ENCODE measurements around the gene ME1.

Gene ME1

DNA sequence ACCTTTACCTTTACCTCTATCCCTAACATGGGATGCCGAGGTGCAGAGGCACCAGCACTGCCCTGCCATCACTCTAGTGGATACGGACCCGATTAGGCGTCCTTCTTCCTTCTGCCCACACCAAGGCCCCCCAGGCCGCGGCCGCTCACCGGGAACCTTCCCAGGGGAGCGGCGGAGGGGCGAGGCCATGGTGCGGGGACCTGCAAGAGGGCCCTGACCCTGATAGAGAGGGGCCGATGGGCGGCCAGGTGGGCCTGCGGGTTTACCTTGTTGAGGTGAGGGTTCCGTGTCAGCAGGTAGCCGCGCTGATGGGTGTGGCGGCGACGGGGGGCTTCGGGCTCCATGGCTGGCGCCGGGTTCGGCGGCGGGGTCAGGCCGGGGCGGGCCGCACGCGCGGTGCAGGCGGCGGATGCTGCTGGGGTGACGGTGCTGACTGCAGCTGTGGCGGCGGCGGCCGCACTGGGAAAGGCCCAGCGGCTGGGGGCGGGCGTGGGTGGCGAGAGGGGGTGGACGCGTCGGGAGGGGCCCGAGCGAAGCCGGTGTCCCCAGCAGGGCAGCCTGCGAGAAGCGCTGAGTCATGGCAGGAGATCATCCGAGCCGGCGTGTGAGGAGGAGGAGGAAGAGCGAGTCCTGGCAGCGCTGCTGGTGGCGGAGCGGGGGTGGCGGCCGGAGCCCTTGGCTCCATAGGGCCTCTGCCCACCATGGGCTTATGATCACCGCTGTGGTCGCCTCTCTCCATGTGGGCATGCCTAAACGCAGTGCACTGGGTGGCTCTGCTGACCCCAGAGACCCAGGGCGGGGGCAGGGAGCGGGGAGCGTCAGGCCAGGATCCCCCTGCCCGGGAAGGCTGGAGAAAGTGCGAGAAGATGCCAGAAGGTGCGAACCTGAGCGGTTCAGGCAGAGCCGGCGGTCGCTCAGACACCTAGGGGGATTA lies at the start of gene ME1:
Gene ME1, minus strand, starts transcription at position 441 of the 934 bp plus-strand sequence. Its CDS starts 97 bp downstream, at position 344.
- Histone ChIP-seq H3K4me3 (ENCODE audit: low read depth, low read length) (peak within 1 kb of the TSS; percentile 67), H3K27ac (ENCODE audit: low read depth, low read length) (peak within 1 kb of the TSS; percentile 32)

DNA sequence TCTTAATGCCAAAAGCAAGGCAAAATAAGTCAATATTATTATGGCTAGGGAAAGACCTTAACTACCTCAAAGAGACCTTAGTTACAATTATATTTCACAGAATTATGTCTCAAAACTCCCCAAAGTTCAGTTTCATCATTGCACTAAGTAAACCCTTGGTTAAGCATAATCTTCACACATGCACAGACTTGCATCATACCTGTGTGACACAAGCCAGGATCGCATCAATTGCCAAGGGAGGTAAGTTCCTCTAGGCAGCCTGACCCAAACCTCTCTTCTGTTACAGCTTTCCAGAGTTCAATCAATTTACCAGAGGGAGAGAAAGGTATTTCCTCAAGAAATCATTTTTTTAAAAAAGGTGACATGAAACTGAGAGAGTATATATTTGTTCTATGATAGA lies 49.6 kb upstream of the ME1 start:
- no peaks in the 10 kb centered on the region for H3K4me1 ChIP-seq (ENCODE audit: control insufficient read depth, insufficient read depth, low read length)
- H3K9ac ChIP-seq (ENCODE audit: low read depth, low read length) = no peak overlapping the region
- H3K9me3 ChIP-seq (ENCODE audit: control insufficient read depth, insufficient read depth, low read length) = no peaks in the 10 kb centered on the region
- no peaks in the 10 kb centered on the region for H3K36me3 ChIP-seq (ENCODE audit: control insufficient read depth, insufficient read depth, low read length)
- no peaks in the 10 kb centered on the region for H3K27me3 ChIP-seq (ENCODE audit: control insufficient read depth, insufficient read depth, low read length)
- H3K27ac ChIP-seq (ENCODE audit: low read depth, low read length) = no peak overlapping the region
- no peak overlapping the region for H3K4me3 ChIP-seq (ENCODE audit: low read depth, low read length)

More for the DNA sequence above, at the start of gene ME1:
- Histone ChIP-seq H3K27me3 (ENCODE audit: control insufficient read depth, insufficient read depth, low read length) (peaks cover 16% of the 10 kb centered on the region), H3K9me3 (ENCODE audit: control insufficient read depth, insufficient read depth, low read length) (no peaks in the 10 kb centered on the region), H3K4me1 (ENCODE audit: control insufficient read depth, insufficient read depth, low read length) (peaks cover 15% of the 10 kb centered on the region), H3K9ac (ENCODE audit: low read depth, low read length) (peak within 1 kb of the TSS; percentile 61), H3K36me3 (ENCODE audit: control insufficient read depth, insufficient read depth, low read length) (no peaks in the 10 kb centered on the region)

DNA sequence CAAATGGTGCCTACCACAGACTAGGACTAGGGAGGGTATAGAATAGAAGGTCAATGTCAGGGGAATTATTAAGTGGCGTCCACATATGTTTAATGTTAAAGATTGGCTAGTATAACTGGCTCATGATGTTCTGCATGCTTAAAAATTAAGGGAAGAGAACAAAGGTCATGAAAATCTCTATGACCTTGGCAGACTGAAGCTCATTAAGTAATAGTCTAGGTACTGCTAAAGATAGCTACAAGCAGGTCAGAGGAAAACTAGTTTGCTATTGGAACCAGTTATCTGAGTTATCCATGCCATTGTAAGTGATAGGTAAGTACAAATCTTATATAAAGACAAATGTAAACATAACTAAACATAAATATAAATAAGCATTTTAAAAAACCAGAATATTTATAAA lies 48.5 kb upstream of the ME1 start:
- Histone ChIP-seq H3K4me1 (ENCODE audit: control insufficient read depth, insufficient read depth, low read length) (peaks cover 6% of the 10 kb centered on the region), H3K27ac (ENCODE audit: low read depth, low read length) (no peak overlapping the region), H3K4me3 (ENCODE audit: low read depth, low read length) (no peak overlapping the region)

GRCh38 chr6:83476971-83477370 lies 46.1 kb upstream of the ME1 start:
- Histone ChIP-seq H3K36me3 (ENCODE audit: control insufficient read depth, insufficient read depth, low read length) (no peaks in the 10 kb centered on the region), H3K4me1 (ENCODE audit: control insufficient read depth, insufficient read depth, low read length) (peaks cover 13% of the 10 kb centered on the region), H3K9ac (ENCODE audit: low read depth, low read length) (no peak overlapping the region), H3K27ac (ENCODE audit: low read depth, low read length) (no peak overlapping the region), H3K4me3 (ENCODE audit: low read depth, low read length) (no peak overlapping the region), H3K9me3 (ENCODE audit: control insufficient read depth, insufficient read depth, low read length) (no peaks in the 10 kb centered on the region), H3K27me3 (ENCODE audit: control insufficient read depth, insufficient read depth, low read length) (no peaks in the 10 kb centered on the region; the same call in 1 of the 2 replicates)

More for the DNA sequence above, 48.5 kb upstream of the ME1 start:
- no peaks in the 10 kb centered on the region; the same call in 1 of the 2 replicates for H3K27me3 ChIP-seq (ENCODE audit: control insufficient read depth, insufficient read depth, low read length)
- H3K36me3 ChIP-seq (ENCODE audit: control insufficient read depth, insufficient read depth, low read length) = no peaks in the 10 kb centered on the region
- no peaks in the 10 kb centered on the region for H3K9me3 ChIP-seq (ENCODE audit: control insufficient read depth, insufficient read depth, low read length)
- no peak overlapping the region for H3K9ac ChIP-seq (ENCODE audit: low read depth, low read length)

GRCh38 chr6:83474309-83474708 lies 43.5 kb upstream of the ME1 start:
- H3K9ac ChIP-seq (ENCODE audit: low read depth, low read length) = no peak overlapping the region
- no peaks in the 10 kb centered on the region for H3K9me3 ChIP-seq (ENCODE audit: control insufficient read depth, insufficient read depth, low read length)
- H3K36me3 ChIP-seq (ENCODE audit: control insufficient read depth, insufficient read depth, low read length) = no peaks in the 10 kb centered on the region
- peaks cover 13% of the 10 kb centered on the region for H3K4me1 ChIP-seq (ENCODE audit: control insufficient read depth, insufficient read depth, low read length)
- no peaks in the 10 kb centered on the region; the same call in 1 of the 2 replicates for H3K27me3 ChIP-seq (ENCODE audit: control insufficient read depth, insufficient read depth, low read length)
- no peak overlapping the region; the same call in 1 of the 2 replicates for H3K4me3 ChIP-seq (ENCODE audit: low read depth, low read length)
- H3K27ac ChIP-seq (ENCODE audit: low read depth, low read length) = no peak overlapping the region

- no peak overlapping the region for H3K4me3 ChIP-seq (ENCODE audit: low read depth, low read length)
- H3K4me1 ChIP-seq (ENCODE audit: control insufficient read depth, insufficient read depth, low read length) = peaks cover 13% of the 10 kb centered on the region
- no peak overlapping the region for H3K9ac ChIP-seq (ENCODE audit: low read depth, low read length)
- H3K9me3 ChIP-seq (ENCODE audit: control insufficient read depth, insufficient read depth, low read length) = no peaks in the 10 kb centered on the region
- H3K36me3 ChIP-seq (ENCODE audit: control insufficient read depth, insufficient read depth, low read length) = no peaks in the 10 kb centered on the region
- no peaks in the 10 kb centered on the region; the same call in 1 of the 2 replicates for H3K27me3 ChIP-seq (ENCODE audit: control insufficient read depth, insufficient read depth, low read length)
- no peak overlapping the region for H3K27ac ChIP-seq (ENCODE audit: low read depth, low read length)
Measured at GRCh38 chr6:83472767-83473166, 41.9 kb upstream of the ME1 start.

DNA sequence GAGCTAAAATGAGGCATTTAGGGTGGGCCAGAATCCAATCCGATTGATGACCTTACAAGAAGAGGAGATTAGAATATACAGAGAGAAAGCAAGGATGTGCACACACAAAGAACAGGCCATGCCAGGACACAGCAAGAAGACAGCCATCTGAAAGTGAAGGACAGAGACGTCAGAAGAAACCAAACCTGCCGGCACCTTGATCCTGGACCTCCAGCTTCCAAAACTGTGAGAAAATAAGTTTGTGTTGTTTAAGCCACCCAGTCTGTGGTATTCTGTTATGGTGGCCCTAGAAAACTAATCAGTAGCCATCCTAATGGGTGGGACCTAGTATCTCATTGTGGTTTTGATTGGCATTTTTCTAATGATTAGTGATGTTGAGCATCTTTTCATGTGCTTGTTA lies 39.7 kb upstream of the ME1 start:
- no peak overlapping the region for H3K4me3 ChIP-seq (ENCODE audit: low read depth, low read length)
- H3K27me3 ChIP-seq (ENCODE audit: control insufficient read depth, insufficient read depth, low read length) = peaks cover 6% of the 10 kb centered on the region; the same call in 1 of the 2 replicates
- no peak overlapping the region for H3K27ac ChIP-seq (ENCODE audit: low read depth, low read length)
- H3K4me1 ChIP-seq (ENCODE audit: control insufficient read depth, insufficient read depth, low read length) = peaks cover 13% of the 10 kb centered on the region
- H3K9me3 ChIP-seq (ENCODE audit: control insufficient read depth, insufficient read depth, low read length) = no peaks in the 10 kb centered on the region
- H3K9ac ChIP-seq (ENCODE audit: low read depth, low read length) = no peak overlapping the region
- no peaks in the 10 kb centered on the region for H3K36me3 ChIP-seq (ENCODE audit: control insufficient read depth, insufficient read depth, low read length)

GRCh38 chr6:83470001-83470400 lies 39.1 kb upstream of the ME1 start:
- Histone ChIP-seq H3K27me3 (ENCODE audit: control insufficient read depth, insufficient read depth, low read length) (peaks cover 6% of the 10 kb centered on the region; the same call in 1 of the 2 replicates), H3K9me3 (ENCODE audit: control insufficient read depth, insufficient read depth, low read length) (no peaks in the 10 kb centered on the region), H3K36me3 (ENCODE audit: control insufficient read depth, insufficient read depth, low read length) (no peaks in the 10 kb centered on the region), H3K4me3 (ENCODE audit: low read depth, low read length) (no peak overlapping the region), H3K4me1 (ENCODE audit: control insufficient read depth, insufficient read depth, low read length) (peaks cover 13% of the 10 kb centered on the region), H3K27ac (ENCODE audit: low read depth, low read length) (no peak overlapping the region), H3K9ac (ENCODE audit: low read depth, low read length) (no peak overlapping the region)

DNA sequence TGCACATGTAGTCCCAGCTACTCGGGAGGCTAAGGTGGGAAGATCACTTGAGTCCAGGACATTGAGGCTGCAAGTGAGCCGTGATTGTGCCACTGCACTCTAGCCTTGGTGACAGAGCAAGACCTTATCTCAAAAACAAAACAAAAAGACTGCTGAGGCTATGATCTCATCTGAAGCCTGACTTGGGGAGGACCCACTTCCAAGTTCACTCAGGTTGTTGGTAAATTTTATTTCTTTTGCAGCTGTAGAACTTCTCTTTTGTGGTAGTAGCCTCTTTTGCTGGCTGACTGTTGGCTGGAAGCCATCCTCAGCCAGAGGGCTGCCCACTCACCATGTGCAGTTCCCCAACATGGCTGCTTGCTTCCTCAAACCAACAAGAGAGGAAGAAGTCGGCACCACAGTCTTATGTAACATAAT lies 36.8 kb upstream of the ME1 start:
- no peaks in the 10 kb centered on the region for H3K9me3 ChIP-seq (ENCODE audit: control insufficient read depth, insufficient read depth, low read length)
- no peak overlapping the region for H3K4me3 ChIP-seq (ENCODE audit: low read depth, low read length)
- H3K9ac ChIP-seq (ENCODE audit: low read depth, low read length) = no peak overlapping the region
- peaks cover 4% of the 10 kb centered on the region; the same call in 1 of the 2 replicates for H3K4me1 ChIP-seq (ENCODE audit: control insufficient read depth, insufficient read depth, low read length)
- no peak overlapping the region for H3K27ac ChIP-seq (ENCODE audit: low read depth, low read length)
- H3K27me3 ChIP-seq (ENCODE audit: control insufficient read depth, insufficient read depth, low read length) = peaks cover 13% of the 10 kb centered on the region; the same call in 1 of the 2 replicates
- no peaks in the 10 kb centered on the region for H3K36me3 ChIP-seq (ENCODE audit: control insufficient read depth, insufficient read depth, low read length)

- H3K9ac ChIP-seq (ENCODE audit: low read depth, low read length) = no peak overlapping the region
- no peaks in the 10 kb centered on the region for H3K9me3 ChIP-seq (ENCODE audit: control insufficient read depth, insufficient read depth, low read length)
- H3K27me3 ChIP-seq (ENCODE audit: control insufficient read depth, insufficient read depth, low read length) = peaks cover 23% of the 10 kb centered on the region
- no peak overlapping the region for H3K27ac ChIP-seq (ENCODE audit: low read depth, low read length)
- no peaks in the 10 kb centered on the region for H3K36me3 ChIP-seq (ENCODE audit: control insufficient read depth, insufficient read depth, low read length)
- H3K4me1 ChIP-seq (ENCODE audit: control insufficient read depth, insufficient read depth, low read length) = peaks cover 12% of the 10 kb centered on the region
- H3K4me3 ChIP-seq (ENCODE audit: low read depth, low read length) = no peak overlapping the region
Measured at GRCh38 chr6:83466328-83466727, 35.5 kb upstream of the ME1 start.

Measured in HUES48 (cell line).